Activated CD4-positive, CD25-positive, alpha-beta regulatory T cell treated with anti-CD3 and anti-CD28 coated beads, Interleukin-2, amount 50 U/mL, for 72 hours (primary cell): ENCODE measurements around the gene EIF4A2.

ENCODE experiments used
- DNase-seq: peaks from one replicate; pipeline ENCODE4 v3.0.0; 2021

EIF4A2 gene

DNA sequence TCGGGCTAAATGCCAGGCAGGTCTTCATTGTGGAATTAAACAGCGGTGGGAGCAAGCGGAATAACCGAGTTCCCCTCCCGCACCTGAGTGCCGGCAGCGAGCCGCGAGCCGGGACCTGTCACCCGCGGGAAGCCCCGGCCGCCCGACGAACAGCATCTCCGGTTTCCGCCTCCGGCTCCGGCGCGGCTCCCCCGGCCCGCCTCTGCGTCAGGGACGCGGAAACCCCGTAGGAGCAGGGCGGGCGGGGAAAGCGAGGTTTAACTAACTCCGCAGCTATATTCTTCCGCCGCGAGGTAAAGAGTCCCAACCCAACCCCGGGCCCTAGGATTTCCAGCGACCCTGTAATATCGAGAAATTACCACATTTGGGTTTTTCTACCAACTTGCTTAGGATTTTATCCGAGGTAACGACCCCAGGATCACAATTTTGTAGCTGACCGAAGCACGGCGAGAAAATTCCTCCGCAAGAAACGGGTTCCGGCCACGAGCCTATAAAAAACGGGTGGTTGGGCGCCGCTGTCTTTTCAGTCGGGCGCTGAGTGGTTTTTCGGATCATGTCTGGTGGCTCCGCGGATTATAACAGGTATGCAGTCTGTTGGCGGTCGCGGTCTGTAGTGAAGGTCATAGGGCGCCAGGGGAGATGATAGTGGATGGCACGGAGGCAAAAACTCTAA lies at the start of gene EIF4A2:
EIF4A2 (plus strand) TSS at position 520 of the 673 bp plus-strand sequence; CDS start at position 554, 34 bp downstream.
- DNase-seq = peak; percentile 89

DNA sequence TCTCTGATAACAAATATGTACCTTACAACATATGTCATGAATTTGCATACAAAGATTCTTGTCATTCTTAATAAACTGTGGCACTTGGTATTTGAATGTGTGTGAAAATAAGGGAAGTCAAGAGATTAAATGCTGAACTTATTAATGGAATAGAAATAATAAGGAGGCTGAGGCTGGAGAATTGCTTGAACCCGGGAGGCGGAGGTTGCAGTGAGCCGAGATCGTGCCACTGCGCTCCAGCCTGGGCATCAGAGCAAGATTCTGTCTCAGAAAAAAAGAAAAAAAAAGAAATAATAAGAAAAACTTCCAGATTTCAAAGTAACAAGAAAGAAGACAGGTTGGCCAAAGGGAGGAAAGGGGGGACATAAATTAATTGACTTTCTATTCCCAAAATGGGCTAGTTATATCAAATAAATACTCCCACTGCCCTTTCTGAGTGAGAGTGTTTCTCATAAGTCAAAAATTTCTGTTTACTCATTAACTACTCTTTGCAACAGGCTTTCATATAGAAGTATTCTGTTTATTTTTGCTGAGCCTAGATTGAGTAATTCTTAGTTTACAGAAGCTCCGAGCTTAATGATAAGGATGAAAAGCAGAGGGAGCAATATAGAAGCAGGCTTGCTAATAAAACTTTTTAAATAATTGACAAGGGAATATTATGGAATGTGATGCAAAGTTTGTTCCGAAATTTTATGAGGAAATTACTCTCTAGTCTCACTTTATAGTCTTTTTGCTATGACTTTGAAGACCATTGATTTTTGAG lies 40.6 kb upstream of the EIF4A2 start:
- no peak for DNase-seq

DNA sequence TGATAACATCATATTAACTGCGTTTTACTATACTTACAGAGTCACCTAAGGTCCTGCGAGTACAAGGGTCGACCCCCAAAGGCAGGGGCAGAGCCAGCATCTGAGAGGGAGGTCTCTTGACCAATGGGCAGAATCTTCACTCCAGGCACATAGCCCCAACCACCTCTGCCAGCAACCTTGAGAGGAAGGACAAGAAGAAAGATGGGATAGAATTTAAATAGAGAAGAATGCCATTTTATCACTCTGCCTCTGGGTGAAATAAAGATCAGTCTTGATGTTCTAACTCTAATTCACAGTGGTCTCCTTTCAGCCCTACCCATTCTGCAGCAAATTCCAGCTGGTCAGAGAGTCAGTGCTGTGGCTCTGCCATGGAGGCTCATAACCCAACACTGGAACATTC lies 39.7 kb upstream of the EIF4A2 start:
- DNase-seq = no peak

DNA sequence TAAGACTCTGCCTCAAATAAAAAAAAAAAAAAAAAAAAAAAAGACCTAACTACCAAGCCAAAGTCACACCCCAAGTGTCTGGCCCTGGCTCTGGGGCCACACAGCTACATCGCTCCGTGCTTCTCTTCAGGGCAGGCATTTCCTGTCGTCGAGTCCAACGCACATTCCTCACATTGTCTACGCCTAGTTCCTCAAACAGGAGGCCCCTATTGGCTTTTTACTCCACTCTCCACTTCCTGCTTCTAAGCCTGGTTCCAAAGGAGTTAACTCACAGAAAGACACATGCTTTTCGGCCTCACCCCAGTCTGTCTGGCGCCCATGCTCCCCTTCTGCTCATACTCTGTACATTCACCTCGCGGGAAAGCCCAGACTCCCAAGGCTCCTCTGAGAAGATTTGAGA lies 37.4 kb upstream of the EIF4A2 start:
- no peak for DNase-seq

DNA sequence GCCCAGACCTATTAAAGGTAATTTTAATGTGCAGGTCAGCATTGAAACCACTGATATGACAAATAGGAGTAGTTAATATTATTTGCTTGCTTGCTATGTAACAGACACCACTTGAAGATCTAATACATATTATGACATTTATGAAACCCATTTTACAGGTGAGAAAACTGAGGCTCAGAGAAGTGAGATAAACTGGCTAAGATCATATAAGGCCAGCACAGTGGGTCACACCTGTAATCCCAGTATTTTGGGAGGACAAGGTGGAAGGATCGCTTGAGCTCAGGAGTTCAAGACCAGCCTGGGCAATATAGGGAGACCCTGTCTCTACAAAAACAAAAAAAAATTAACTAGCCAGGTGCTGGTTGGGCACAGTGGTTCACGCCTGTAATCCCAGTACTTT lies 33.1 kb upstream of the EIF4A2 start:
- no peak for DNase-seq

DNA sequence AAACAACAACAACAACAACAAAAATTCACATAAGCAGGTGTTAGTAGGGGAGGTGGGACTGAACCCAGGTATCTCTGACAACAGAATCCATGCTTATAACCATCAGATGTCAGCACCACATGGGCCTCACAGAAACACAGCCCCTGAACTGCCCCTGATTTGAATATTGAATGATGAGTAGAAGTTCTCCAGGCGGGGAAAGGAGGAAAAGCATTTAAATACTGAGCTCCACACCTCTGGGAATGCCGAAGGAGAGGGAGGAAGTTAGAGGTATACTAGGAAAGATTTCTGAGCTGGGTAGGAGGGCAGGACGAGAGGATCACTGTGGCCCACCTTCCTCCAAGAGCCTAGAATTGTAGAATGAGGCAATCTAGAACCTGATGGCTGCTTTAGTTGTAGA lies 31.9 kb upstream of the EIF4A2 start:
- DNase-seq = no peak

DNA sequence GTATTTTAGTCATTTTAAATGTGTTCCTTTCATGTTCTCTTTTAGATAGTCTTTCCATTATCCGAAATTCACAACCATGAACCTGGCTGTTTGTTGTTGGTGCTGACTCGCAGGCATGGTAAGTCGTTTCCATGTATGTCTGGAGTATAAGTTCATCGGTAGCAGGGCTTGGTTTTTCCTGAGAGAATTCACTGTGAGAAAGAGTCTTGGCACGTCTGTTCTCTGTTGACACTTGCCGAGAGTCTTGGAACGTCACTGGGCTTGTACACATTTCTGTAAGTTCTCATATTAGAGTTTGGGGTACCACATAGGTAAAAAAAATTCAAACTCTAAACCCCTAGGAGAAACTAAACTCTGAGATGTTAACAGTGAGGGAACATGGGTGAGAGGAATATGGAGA lies 29.4 kb upstream of the EIF4A2 start:
- DNase-seq = no peak

DNA sequence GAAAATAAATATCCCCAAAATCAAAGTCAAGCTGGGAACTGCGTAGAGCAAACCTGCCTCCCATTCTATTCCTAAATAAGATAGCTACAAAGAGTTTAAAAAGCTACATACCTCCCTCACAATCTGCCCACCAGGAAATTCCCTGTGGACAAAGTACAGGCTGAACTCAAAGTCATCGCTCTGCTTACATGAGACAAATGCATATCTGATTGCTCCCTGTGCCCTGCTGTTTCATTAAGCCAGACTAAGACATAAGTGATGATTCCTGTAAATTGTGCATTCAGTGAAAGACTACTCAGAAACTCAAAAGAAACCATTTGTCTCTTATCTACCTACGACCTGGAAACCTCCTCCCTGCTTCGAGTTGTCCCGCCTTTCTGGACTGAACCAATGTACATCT lies 28.5 kb upstream of the EIF4A2 start:
- DNase-seq = no peak

DNA sequence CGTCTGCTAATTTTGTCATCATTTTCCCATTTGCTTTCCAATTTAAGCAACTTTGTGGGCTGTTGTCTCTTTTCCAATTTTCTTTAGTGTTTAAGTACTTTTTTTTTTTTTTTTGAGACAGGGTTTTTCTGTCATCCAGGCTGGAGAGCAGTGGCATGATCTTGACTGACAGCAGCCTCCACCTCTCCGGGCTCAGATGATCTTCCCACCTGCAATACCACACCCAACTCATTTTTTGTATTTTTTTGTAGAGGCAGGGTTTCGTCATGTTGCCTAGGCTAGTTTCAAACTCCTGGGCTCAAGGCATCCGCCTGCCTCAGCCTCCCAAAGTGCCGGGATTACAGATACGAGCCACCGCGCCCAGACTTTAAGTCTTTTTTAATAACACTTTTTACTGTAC lies 26.2 kb upstream of the EIF4A2 start:
- DNase-seq = no peak

DNA sequence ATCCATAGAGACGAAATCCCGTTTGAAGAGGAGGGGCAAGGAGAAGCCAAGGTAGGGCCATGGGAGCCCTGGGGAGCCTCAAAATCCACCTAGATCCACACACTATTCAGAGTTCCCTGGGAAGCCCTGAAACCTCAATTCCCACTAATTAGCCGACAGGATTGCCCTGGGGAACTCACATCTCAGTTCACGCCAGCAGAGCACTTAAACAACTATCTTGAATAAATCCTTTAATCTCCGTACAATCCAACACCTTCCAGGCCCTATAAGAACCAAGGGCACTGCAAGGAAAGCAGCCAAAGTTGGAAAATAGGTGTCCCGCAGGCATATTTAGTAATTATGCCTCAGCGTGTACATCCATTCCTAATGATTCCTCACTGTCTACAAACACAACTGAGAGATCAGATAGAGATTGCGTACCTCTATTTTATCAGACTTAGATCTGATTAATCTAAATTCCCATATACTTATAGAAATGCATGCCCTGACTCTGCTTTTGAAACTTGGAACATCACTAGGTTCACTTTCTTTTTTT lies 25.6 kb upstream of the EIF4A2 start:
- no peak for DNase-seq

DNA sequence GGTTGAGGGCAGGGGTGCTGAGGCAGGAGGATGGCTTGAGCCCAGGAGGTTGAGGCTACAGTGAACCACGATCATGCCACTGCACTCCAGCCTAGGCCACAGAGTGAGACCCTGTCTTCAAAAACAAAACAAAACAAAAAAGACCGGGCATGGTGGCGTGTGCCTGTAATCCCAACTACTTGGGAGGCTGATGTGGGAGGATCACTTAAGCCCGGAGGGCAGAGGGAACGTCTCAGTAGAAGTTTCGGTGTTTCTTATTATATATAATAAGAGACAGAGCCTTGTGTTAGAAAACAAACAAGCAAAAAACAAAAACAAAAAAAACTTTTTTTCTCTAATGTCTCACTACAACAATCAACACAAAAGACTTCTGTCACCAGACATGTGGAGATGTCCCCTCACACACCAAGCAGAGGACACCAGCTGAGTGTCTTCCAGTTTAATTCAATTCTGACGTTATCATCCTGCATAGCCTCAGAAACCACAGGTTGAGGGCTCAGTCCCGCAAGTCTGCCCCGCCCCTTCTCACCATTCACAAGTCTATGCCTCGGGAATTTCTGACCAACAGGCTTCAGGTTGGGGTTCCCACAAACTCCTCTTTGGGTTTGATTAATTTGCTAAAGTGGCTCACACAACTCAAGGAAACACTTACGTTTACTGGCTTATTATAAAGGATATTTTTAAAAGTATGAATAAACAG lies 24.0 kb upstream of the EIF4A2 start:
- DNase-seq = no peak

DNA sequence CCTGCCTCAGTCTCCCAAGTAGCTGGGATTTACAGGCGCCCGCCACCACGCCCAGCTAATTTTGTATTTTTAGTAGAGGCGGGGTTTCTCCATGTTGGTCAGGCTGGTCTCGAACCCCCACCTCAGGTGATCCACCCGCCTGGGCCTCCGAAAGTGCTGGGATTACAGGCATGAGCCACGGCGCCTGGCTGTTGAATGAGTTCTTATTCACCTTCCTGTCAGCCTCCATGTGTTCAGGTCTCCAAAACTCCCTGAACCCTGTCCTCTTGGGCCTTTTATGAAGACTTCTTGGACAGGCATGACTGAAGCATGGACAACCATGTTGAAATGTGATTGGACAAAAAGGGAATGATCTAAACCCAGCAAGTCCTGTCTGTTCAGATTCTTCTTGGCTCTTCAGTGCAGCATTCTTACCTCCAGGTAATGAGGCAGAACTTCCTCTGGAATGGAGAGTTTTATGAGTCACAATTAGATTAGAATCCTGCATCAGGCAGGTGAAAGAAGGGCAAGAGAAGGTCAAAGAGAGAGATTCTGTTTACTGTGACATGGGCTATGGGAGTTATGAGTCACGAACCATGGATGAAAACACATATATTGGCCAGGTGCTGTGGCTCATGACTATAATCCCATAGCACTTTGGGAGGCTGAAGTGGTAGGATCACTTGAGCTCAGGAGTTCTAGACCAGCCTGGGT lies 23.1 kb upstream of the EIF4A2 start:
- no peak for DNase-seq

DNA sequence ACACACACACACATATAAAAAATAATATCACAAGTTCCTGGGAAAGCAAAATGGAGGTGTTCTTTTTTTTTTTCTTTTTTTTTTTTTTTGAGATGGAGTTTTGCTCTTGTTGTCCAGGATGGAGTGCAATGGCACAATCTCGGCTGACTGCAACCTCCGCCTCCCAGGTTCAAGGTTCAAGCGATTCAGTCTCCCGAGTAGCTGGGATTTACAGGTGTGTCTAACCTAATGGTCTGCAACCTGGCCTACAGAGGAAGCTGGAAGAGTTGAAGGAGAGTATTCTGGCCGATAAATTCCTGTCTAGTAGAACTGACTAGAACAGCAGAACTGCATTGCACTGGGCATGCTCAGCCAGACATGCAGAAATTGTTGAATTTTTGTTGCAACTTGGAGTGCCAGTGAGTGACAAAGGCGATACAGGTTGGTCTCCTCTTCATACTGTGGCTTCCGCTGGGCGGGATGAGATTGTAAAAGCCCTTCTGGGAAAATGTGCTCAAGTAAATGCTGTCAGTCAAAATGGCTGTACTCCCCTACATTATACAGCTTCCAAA lies 22.4 kb upstream of the EIF4A2 start:
- DNase-seq = no peak

DNA sequence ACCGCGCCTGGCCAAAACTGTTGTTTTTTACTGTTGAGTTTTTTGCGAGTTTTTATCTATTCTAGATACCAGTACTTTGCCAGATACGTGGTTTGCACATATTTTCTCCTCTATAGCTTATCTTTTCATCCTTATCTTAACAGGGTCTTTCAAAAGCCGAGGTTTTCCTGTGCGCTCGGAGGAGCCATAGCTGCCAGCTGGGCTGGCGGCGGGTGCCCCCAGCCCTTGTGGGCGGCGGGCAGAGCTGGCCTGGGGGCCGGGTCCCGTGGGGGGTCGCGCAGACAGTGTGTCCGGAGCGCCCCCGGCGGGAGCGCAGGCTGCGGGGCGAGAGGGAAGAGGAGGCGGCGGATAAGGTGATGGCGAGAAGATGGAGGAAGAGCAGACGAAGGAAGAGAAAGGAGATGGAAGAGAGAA lies 11.1 kb upstream of the EIF4A2 start:
- peak; percentile 43 for DNase-seq

DNA sequence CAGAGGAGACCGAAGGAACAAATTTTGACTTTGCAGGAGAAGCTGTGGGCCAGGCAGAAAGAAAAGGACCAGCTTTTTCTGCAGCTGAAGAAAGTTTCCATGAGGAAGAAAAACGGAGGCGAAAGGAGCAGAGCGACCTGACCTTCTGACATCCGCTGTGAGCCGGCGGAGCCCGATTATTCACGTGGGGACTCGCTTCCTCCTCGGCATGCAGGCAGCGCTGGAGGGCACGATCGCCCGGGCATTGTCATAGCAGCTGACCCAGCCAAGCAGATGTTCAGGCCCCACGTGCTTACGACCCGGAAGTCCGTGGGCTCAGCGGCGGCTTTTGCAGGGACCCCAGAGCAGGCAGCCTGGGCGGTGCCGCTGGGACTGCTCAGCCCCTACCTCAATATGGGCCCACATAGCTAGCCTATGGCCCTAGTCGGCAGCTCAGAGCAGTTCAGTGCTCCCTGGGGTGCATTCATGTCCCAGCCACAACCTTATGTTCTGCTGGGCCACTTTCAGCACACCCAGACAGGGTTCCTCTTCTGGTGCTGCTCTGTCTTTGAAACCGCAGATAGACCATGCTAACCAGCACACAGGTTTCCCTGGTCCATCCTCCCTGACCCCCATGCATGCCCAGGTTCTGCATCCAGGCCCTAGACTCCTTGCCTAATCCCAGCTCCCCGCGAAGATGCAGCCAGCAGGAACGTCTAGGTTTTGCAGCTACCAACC lies 10.5 kb upstream of the EIF4A2 start:
- peak; percentile 75 for DNase-seq

DNA sequence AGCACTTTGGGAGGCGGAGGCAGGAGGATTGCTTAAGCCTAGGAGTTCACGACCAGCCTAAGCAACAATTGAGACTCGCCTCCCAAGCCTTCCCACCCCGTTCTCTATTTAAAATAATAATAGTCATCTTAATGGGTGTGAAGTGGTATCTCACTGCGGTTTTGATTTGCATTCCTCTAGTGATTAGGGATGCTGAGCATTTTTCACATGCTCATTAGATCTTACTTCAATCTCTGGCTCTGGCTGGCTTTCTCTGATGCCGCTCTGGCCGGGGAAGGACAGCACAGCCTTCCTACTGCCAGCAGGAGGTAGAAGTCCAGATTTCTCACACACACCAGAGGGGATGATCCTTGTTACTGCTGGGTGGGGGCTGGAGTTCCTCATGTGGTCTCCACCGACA lies 7.4 kb upstream of the EIF4A2 start:
- no peak for DNase-seq

DNA sequence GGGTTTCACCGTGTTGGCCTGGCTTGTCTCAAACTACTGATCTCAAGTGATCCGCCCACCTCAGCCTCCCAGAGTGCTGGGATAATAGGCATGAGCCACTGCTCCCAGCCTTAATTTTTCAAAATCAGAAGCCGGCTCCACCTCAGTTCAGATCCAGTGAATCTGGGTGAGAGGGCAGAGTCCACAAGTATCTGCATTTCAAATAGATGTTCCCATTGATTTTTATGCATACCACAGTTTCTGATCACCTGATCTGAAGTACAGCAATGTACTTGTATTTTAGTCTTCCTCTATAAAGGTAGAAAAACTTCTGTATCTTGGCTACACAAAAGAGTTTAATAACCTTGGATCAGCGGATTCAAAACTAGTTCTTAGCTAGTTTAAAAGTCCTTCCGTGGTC lies 4.2 kb upstream of the EIF4A2 start:
- DNase-seq = no peak

DNA sequence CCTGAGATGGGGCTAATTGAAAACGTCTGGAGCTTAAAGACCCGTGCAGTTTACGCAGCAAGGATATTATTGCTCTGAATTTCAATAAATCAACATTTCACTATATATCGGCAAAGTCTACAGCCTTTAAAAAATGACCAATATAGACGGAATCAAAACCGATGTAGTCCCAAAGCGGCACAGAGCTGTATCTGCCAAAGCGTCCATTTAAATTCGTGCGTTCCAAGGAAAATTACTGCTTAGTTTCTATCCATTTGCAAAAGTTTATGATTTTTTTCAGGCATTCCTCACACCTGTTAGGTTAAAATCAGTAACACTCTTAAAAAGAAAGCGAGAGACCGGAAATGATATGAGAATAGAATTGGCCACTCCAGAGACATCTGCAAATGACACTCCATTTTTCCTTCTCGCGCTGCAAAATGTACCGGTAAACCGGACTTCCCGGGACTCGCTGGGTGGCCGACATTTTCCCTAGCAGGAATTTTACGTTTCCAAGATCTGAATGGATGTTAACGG lies 777 bp upstream of the EIF4A2 start:
- DNase-seq = no peak

DNA sequence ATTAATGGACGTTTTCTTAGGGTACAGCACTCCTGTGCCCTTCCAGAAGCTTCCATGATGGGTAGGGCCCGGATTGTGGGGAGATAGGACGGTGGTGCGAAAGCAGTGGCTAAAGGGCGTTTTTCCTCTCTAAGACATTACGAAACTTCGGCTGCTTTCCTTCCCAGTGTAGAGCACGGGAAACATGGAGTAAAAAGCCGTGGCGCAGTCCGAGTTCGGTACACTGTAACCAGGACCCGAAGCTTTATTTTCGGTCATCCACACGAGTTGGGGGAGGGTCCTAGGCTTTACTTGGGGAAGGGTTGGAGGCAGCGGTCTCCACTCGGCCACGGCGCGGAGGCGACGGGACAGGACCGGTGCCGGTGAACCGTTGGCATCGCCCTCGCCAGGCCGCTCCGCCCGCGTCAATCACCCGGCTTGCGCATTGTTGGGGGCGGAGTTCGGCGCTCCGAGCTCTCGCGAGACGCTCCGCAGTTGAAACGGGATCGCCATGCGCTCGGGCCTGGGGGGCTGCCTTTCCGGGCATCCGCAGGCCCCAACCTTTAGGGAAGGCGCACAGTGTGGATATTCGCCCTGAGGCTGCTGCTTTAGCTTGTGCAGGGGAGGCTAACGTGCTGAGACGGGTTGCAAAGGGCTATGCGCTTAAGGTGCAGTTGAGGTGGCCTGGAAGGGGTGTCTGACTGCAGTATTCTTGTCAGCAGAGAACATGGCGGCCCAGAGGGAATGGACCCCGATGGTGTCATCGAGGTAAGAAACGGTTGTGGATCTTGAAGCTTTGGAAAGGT lies 546 bp downstream of the EIF4A2 start:
- peak; percentile 89 for DNase-seq

DNA sequence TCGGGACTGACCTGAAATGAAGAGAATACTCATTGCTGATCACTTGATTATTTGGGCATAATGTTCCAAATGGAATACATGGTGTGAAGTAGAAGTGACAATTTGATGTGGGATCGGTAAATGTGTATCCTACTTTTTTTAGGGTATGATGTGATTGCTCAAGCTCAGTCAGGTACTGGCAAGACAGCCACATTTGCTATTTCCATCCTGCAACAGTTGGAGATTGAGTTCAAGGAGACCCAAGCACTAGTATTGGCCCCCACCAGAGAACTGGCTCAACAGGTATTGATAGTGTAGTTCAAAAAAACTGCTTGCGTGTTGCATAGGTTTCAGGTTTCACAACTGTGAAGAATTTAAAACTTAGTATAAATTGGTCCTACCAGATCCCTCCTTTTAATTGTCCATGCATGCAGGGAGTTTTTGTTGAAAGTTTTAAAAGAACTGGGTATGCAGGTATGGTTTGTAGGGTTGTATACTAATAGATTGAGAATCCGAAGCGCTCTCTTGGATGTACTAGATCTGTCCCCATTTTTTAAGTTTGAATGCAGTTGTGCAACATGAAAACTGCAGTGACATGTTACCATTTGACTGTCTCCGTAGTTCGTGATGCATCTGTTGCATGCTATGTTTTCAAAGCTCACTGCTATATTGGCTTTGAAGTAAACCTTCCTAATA lies 1.6 kb downstream of the EIF4A2 start:
- no peak for DNase-seq
